HCT116 (cell line): ENCODE data around the gene SSRP1.

ENCODE experiments used
- CBX3 ChIP-seq: IDR thresholded peaks from 2 replicates; pipeline ENCODE4 v1.6.1; 2012; ENCODE audit warnings: low read depth
- CTCF ChIP-seq, 3 experiments: fragments of 200-600 bp in 1 of 3; sonication (generic) in 1 of 3; IDR thresholded peaks in 2 of 3; conservative IDR thresholded peaks in 1 of 3; 2 replicates each; pipeline ENCODE4 v1.5.1; 2012 to 2017; ENCODE audit warnings: low read depth in 2 of 3, low read length in 2 of 3, antibody characterized with exemption in 1 of 3, borderline replicate concordance in 1 of 3, control low read depth in 1 of 3, mild to moderate bottlenecking in 1 of 3, mixed read lengths in 1 of 3, mixed run types in 1 of 3, moderate library complexity in 1 of 3; ENCODE audit not compliant: insufficient read depth in 1 of 3
- EZH2 ChIP-seq: fragments of 200-600 bp; sonication (generic); IDR thresholded peaks from 2 replicates; pipeline ENCODE4 v1.6.1; 2017; ENCODE audit warnings: antibody characterized with exemption, mixed run types
- FOSL1 ChIP-seq: IDR thresholded peaks from 2 replicates; pipeline ENCODE4 v1.6.1; 2012; ENCODE audit warnings: low read depth
- JUND ChIP-seq: IDR thresholded peaks from 2 replicates; pipeline ENCODE4 v1.6.1; 2012
- MAX ChIP-seq: IDR thresholded peaks from 2 replicates; pipeline ENCODE4 v1.6.1; 2012
- POLR2A ChIP-seq: IDR thresholded peaks from 2 replicates; pipeline ENCODE4 v1.7.0; 2011; ENCODE audit warnings: borderline replicate concordance; ENCODE audit not compliant: insufficient read depth, insufficient read length; ENCODE audit errors: extremely low read depth
- POLR2AphosphoS5 ChIP-seq: IDR thresholded peaks from 2 replicates; pipeline ENCODE4 v1.6.1; 2011; ENCODE audit warnings: mild to moderate bottlenecking, low read depth, low read length, moderate library complexity
- REST ChIP-seq: IDR thresholded peaks from 2 replicates; pipeline ENCODE4 v1.6.1; 2012; ENCODE audit warnings: low read depth

GRCh38 chr11:57324154-57324885, 11.4 kb downstream of the SSRP1 start:
- TF ChIP-seq EZH2, result no peak
- TF ChIP-seq POLR2AphosphoS5, result 0 out of 2 replicates have a peak, but pooled peaks have one; percentile 2
- TF ChIP-seq POLR2A, result no peak
- no peak for TF ChIP-seq JUND
- TF ChIP-seq REST, result no peak
- TF ChIP-seq CTCF (IDR thresholded peaks at IDR 0.05 in 2 of 3, conservative IDR thresholded peaks at IDR 0.05 in 1 of 3; ENCODE audit: borderline replicate concordance in 1 of 3, insufficient read depth in 1 of 3, low read depth in 2 of 3, low read length in 2 of 3), result no peak
- TF ChIP-seq FOSL1, result no peak
- no peak for TF ChIP-seq MAX
- no peak for TF ChIP-seq CBX3
